ENCODE data around the gene AP2B1.
"Not testable (repeated sequence)": the region's sequence is repeated elsewhere in the genome, so short reads cannot be mapped to it uniquely, and the experiment has no call there.

The AP2B1 gene

GRCh38 chr17:35750526-35751395, 163.6 kb downstream of the AP2B1 start:
- no peak for DNase-seq

GRCh38 chr17:35751541-35751940, 164.4 kb downstream of the AP2B1 start:
- DNase-seq, result not testable (repeated sequence)

GRCh38 chr17:35752471-35752870, 165.3 kb downstream of the AP2B1 start:
- DNase-seq, result peak; percentile 10

GRCh38 chr17:35752945-35753764, 166.0 kb downstream of the AP2B1 start, which contains the start of gene GAS2L2:
TSS of gene GAS2L2 (minus strand) at chr17:35753239. CDS start at chr17:35752850, 389 bp downstream.
- no peak for DNase-seq

- no peak for DNase-seq
Observed at GRCh38 chr17:35757243-35757642, 170.1 kb downstream of the AP2B1 start.

GRCh38 chr17:35760587-35760986, 173.5 kb downstream of the AP2B1 start, which contains the start of gene C17orf50:
TSS of gene C17orf50 (plus strand) at chr17:35760887. CDS start at chr17:35760942, 55 bp downstream.
- DNase-seq, result no peak

- no peak for DNase-seq
Observed at GRCh38 chr17:35761601-35762000, 174.5 kb downstream of the AP2B1 start.

- DNase-seq, result no peak
Observed at GRCh38 chr17:35763767-35764122, 176.6 kb downstream of the AP2B1 start.

- DNase-seq, result peak; percentile 41
Observed at GRCh38 chr17:35764123-35764991, 177.2 kb downstream of the AP2B1 start.

- no peak for DNase-seq
Observed at GRCh38 chr17:35765086-35765710, 178.1 kb downstream of the AP2B1 start.

- DNase-seq, result no peak
Observed at GRCh38 chr17:35765756-35766488, 178.8 kb downstream of the AP2B1 start.

- DNase-seq, result no peak
Observed at GRCh38 chr17:35766489-35766877, 179.4 kb downstream of the AP2B1 start.

- DNase-seq, result peak; percentile 4
Observed at GRCh38 chr17:35766903-35767510, 179.9 kb downstream of the AP2B1 start.

- no peak for DNase-seq
Observed at GRCh38 chr17:35768797-35769196, 181.7 kb downstream of the AP2B1 start.

- DNase-seq, result no peak
Observed at GRCh38 chr17:35769895-35770486, 182.9 kb downstream of the AP2B1 start.

GRCh38 chr17:35773129-35773528, 186.0 kb downstream of the AP2B1 start:
- DNase-seq, result no peak

- no peak for DNase-seq
Observed at GRCh38 chr17:35773679-35774425, 186.7 kb downstream of the AP2B1 start.

GRCh38 chr17:35774499-35774898, 187.4 kb downstream of the AP2B1 start:
- DNase-seq, result no peak

- DNase-seq, result no peak
Observed at GRCh38 chr17:35775039-35775438, 187.9 kb downstream of the AP2B1 start.

- DNase-seq, result no peak
Observed at GRCh38 chr17:35775583-35775982, 188.5 kb downstream of the AP2B1 start.

Data from NCI-H2029 treated with DMSO at 0.1 percent for 48 hours (cell line).